CD14-positive monocyte (primary cell): Measurements from ENCODE around the gene CLUH. TPM values are rescaled to one million over a fixed set of nuclear protein-coding genes. Genes with fewer than 3 reads are reported as not detected.

ENCODE experiments used
- DNase-seq, 3 donors: peaks; one replicate each; pipeline ENCODE4 v3.0.0-alpha.2; 2011 to 2022
- H2AFZ ChIP-seq: 2 replicates; pipeline ENCODE4 v1.6.0; 2012; ENCODE audit warnings: mild to moderate bottlenecking, low read depth, low read length, inconsistent platforms; ENCODE audit not compliant: insufficient read depth, poor library complexity, severe bottlenecking
- H3K27ac ChIP-seq, 2 donors: 1 replicate in 1 of 2; 2 replicates in 1 of 2; pipeline ENCODE4 v1.5.1; 2012 to 2013; ENCODE audit warnings: low read length in 2 of 2, control low read depth in 1 of 2, inconsistent platforms in 1 of 2, low read depth in 1 of 2, mild to moderate bottlenecking in 1 of 2
- H3K27me3 ChIP-seq, 2 donors: one replicate each; pipeline versions ENCODE4 v1.6.0 to v1.6.1; 2011 to 2013; ENCODE audit warnings: low read length in 2 of 2; ENCODE audit not compliant: control insufficient read depth in 2 of 2, insufficient read depth in 2 of 2
- H3K36me3 ChIP-seq, 2 donors: replicated peaks in 1 of 2; 1 replicate in 1 of 2; 2 replicates in 1 of 2; pipeline versions ENCODE4 v1.5.1 to v1.6.1; 2012 to 2013; ENCODE audit warnings: low read length in 2 of 2, control low read depth in 1 of 2, inconsistent platforms in 1 of 2, mild to moderate bottlenecking in 1 of 2; ENCODE audit not compliant: insufficient read depth in 2 of 2, control insufficient read depth in 1 of 2
- H3K4me1 ChIP-seq, 2 donors: 1 replicate in 1 of 2; 2 replicates in 1 of 2; pipeline versions ENCODE4 v1.5.1 to v1.6.1; 2012 to 2013; ENCODE audit warnings: low read length in 2 of 2, control low read depth in 1 of 2, inconsistent platforms in 1 of 2, mild to moderate bottlenecking in 1 of 2, moderate library complexity in 1 of 2; ENCODE audit not compliant: insufficient read depth in 2 of 2, control insufficient read depth in 1 of 2
- H3K4me2 ChIP-seq: replicated peaks from 2 replicates; pipeline ENCODE3; 2012; ENCODE audit warnings: low read length, moderate library complexity, mild to moderate bottlenecking; ENCODE audit not compliant: poor library complexity, severe bottlenecking; ENCODE audit errors: extremely low read depth
- H3K4me3 ChIP-seq, 3 experiments: fragments of 200-600 bp in 1 of 3; sonication (generic) in 1 of 3; replicated peaks in 1 of 3; 1 replicate in 2 of 3; 2 replicates in 1 of 3; pipeline ENCODE4 v1.5.1; 2011 to 2013; ENCODE audit warnings: low read length in 3 of 3, mild to moderate bottlenecking in 3 of 3, control low read depth in 2 of 3, low read depth in 2 of 3, inconsistent platforms in 1 of 3, moderate library complexity in 1 of 3
- H3K79me2 ChIP-seq: 2 replicates; pipeline ENCODE4 v1.6.0; 2012; ENCODE audit warnings: mild to moderate bottlenecking, control low read depth, inconsistent platforms, low read length, moderate library complexity; ENCODE audit not compliant: insufficient read depth
- H3K9ac ChIP-seq: 2 replicates; pipeline ENCODE4 v1.6.0; 2017; ENCODE audit warnings: low read length, mild to moderate bottlenecking; ENCODE audit not compliant: insufficient read depth, poor library complexity, severe bottlenecking
- H3K9me3 ChIP-seq, 2 donors: replicated peaks in 1 of 2; 1 replicate in 1 of 2; 2 replicates in 1 of 2; pipeline versions ENCODE4 v1.5.1 to v1.6.1; 2012 to 2013; ENCODE audit warnings: low read length in 2 of 2, control low read depth in 1 of 2; ENCODE audit not compliant: control insufficient read depth in 1 of 2, insufficient read depth in 1 of 2
- H4K20me1 ChIP-seq: 2 replicates; pipeline ENCODE4 v1.6.0; 2012; ENCODE audit warnings: mild to moderate bottlenecking, low read length, control low read depth, moderate library complexity; ENCODE audit not compliant: insufficient read depth
- H3K27ac Mint-ChIP-seq, 7 donors: one replicate each; pipeline ENCODE4 v1.8.0; 2020; ENCODE audit warnings: mild to moderate bottlenecking in 7 of 7, mixed read lengths in 7 of 7, moderate library complexity in 6 of 7, inconsistent platforms in 2 of 7
- H3K27me3 Mint-ChIP-seq, 3 donors: one replicate each; pipeline ENCODE4 v1.8.0; 2021 to 2022; ENCODE audit warnings: low read depth in 3 of 3, mild to moderate bottlenecking in 3 of 3, mixed read lengths in 3 of 3, moderate library complexity in 3 of 3, inconsistent platforms in 1 of 3
- H3K36me3 Mint-ChIP-seq, 2 donors: one replicate each; pipeline ENCODE4 v1.8.0; 2020; ENCODE audit warnings: mixed read lengths in 2 of 2, inconsistent platforms in 1 of 2, mild to moderate bottlenecking in 1 of 2
- H3K4me1 Mint-ChIP-seq: one replicate; pipeline ENCODE4 v1.8.0; 2020; ENCODE audit warnings: mild to moderate bottlenecking, mixed read lengths
- H3K4me3 Mint-ChIP-seq, 2 donors: one replicate each; pipeline ENCODE4 v1.8.0; 2020; ENCODE audit warnings: mild to moderate bottlenecking in 2 of 2, mixed read lengths in 2 of 2, moderate library complexity in 1 of 2
- H3K9me3 Mint-ChIP-seq, 7 donors: one replicate each; pipeline ENCODE4 v1.8.0; 2020 to 2022; ENCODE audit warnings: mixed read lengths in 7 of 7, mild to moderate bottlenecking in 6 of 7, moderate library complexity in 6 of 7, inconsistent platforms in 2 of 7
- CTCF ChIP-seq: fragments of 200-600 bp; IDR thresholded peaks from one replicate; pipeline ENCODE4 v1.8.0; 2022; ENCODE audit warnings: antibody characterized with exemption, mild to moderate bottlenecking
- WGBS: methylation state at CpG from one replicate; pipeline ENCODE4 v1.1.5; 2013; ENCODE audit warnings: missing lambda C conversion rate; ENCODE audit not compliant: insufficient coverage; 5-methylcytosine and 5-hydroxymethylcytosine counted together
- intact Hi-C, 2 donors: fragments of 100-400 bp; cut with micrococcal nuclease; formaldehyde crosslinking; loops; one replicate each; pipeline versions ENCODE4 v1.15.0 to v1.15.1; 2023
- polyA plus RNA-seq, 3 donors: library from polyadenylated mRNA; depleted of rRNA in 1 of 3; unstranded in 2 of 3; stranded (reverse) in 1 of 3; fragments of 300-500 nt in 2 of 3; fragments of >200 nt in 1 of 3; fragmentation: Illumina TruSeq in 2 of 3; gene quantifications; 1 replicate in 2 of 3; 2 replicates in 1 of 3; pipeline ENCODE4 v1.2.3, GENCODE V29; 2012 to 2021

The CLUH gene
- polyA plus RNA-seq, 3 donors = 1.6 to 26.2 (median 4.2) TPM

- Histone ChIP-seq H3K79me2 (no peaks in the 10 kb centered on the region), H3K4me3 (no peak overlapping the region), H3K4me2 (no peak overlapping the region), H3K9ac (no peak overlapping the region), H4K20me1 (peaks cover 58% of the 10 kb centered on the region), H2AFZ (no peak overlapping the region), H3K4me1 (no peaks in the 10 kb centered on the region), H3K27ac (no peak overlapping the region), H3K9me3 (no peaks in the 10 kb centered on the region), H3K27me3 (no peaks in the 10 kb centered on the region), H3K36me3 (peaks cover 50 to 62% of the 10 kb centered on the region in 2 donors)
- no peak for DNase-seq
- Mint-ChIP-seq H3K4me1 (no peaks in the 10 kb centered on the region), H3K27ac (peak overlapping the region in 1 of 7 donors; percentile 86), H3K27me3 (peaks cover 0 to 2% (median 0%) of the 10 kb centered on the region in 3 donors), H3K9me3 (no peaks in the 10 kb centered on the region), H3K4me3 (no peak overlapping the region), H3K36me3 (peaks cover 58 to 61% of the 10 kb centered on the region in 2 donors)
- 89% methylated on average over 3 of the region's 8 CpGs for WGBS
- intact Hi-C loops = no loop called here
- no peak for TF ChIP-seq CTCF
Observed at GRCh38 chr17:2683912-2684311, 27.7 kb downstream of the CLUH start.

DNA sequence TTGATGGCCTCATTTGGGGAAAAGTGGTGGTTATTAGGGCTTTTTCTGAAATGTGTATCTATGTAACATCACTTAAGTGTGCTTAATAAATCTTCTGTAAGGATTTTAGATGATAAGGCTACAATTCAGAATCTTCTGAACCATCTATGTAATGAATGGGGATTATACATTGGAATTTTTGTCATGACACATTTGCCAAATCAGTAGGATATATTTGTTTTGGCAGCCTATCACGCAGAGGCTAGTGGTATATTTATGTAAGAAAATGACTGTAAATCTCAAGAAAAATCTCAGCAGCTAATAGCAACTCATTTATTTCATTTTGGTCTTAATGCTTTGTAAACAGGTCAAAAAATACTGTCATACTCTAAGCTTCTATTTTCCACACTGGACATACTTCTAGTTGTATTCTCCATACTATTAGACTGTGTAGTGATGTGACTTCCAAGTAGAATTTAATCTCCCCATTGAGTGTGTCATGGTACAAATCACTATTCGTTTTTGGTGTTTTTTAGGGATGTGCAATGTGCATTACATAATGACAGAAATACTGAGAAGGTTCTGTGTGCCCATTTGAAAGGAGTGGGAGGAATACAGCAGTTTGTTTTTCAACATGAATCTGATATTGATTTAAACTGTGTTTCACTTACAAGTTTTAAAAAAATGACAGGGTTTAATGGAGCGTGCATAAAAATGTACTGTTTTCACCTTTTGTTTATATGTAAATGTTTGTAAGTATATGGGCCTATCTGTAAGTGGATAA lies 29.2 kb downstream of the CLUH start:
- no peak for TF ChIP-seq CTCF
- H2AFZ ChIP-seq = no peak overlapping the region
- H3K27ac ChIP-seq = no peak overlapping the region
- no peaks in the 10 kb centered on the region for H3K4me1 Mint-ChIP-seq
- peaks cover 0 to 2% (median 0%) of the 10 kb centered on the region in 3 donors for H3K27me3 Mint-ChIP-seq
- no peak for DNase-seq
- H3K4me1 ChIP-seq = no peaks in the 10 kb centered on the region
- peaks cover 59% of the 10 kb centered on the region for H4K20me1 ChIP-seq
- no CpG with 5 or more reads among the region's 3 CpGs for WGBS
- H3K9me3 ChIP-seq = no peaks in the 10 kb centered on the region
- no peak overlapping the region for H3K9ac ChIP-seq
- no peak overlapping the region for H3K4me3 ChIP-seq
- no peak overlapping the region for H3K4me2 ChIP-seq
- intact Hi-C loops = no loop called here
- no peak overlapping the region for H3K27ac Mint-ChIP-seq
- H3K27me3 ChIP-seq = no peaks in the 10 kb centered on the region
- peaks cover 62 to 72% of the 10 kb centered on the region in 2 donors for H3K36me3 Mint-ChIP-seq
- no peaks in the 10 kb centered on the region for H3K9me3 Mint-ChIP-seq
- H3K79me2 ChIP-seq = no peaks in the 10 kb centered on the region
- peaks cover 62 to 75% of the 10 kb centered on the region in 2 donors for H3K36me3 ChIP-seq
- no peak overlapping the region for H3K4me3 Mint-ChIP-seq
